Stimulated activated memory B cell treated with anti-CD40 and anti-IgM and Interleukin-4, amounts not matched to agents 10 μg/mL and 1 μg/mL and 100 μg/mL, for 72 hours (primary cell): ENCODE measurements around the gene HS6ST1.

Experiments used
- ATAC-seq: fragments of 150-1000 bp; cut with Tn5 transposase; 2 replicates; pipeline ENCODE4 v1.10.0; 2021
- H3K27ac Mint-ChIP-seq: one replicate; pipeline ENCODE4 v1.8.0; 2022; ENCODE audit warnings: mild to moderate bottlenecking, mixed read lengths
- H3K27me3 Mint-ChIP-seq: one replicate; pipeline ENCODE4 v1.8.0; 2022; ENCODE audit warnings: mixed read lengths
- H3K36me3 Mint-ChIP-seq: one replicate; pipeline ENCODE4 v1.8.0; 2022; ENCODE audit warnings: mixed read lengths
- H3K4me1 Mint-ChIP-seq: one replicate; pipeline ENCODE4 v1.8.0; 2022; ENCODE audit warnings: mixed read lengths
- H3K4me3 Mint-ChIP-seq: one replicate; pipeline ENCODE4 v1.8.0; 2022; ENCODE audit warnings: mild to moderate bottlenecking, moderate library complexity, mixed read lengths
- H3K9me3 Mint-ChIP-seq: one replicate; pipeline ENCODE4 v1.8.0; 2022; ENCODE audit warnings: mixed read lengths

Gene HS6ST1

DNA sequence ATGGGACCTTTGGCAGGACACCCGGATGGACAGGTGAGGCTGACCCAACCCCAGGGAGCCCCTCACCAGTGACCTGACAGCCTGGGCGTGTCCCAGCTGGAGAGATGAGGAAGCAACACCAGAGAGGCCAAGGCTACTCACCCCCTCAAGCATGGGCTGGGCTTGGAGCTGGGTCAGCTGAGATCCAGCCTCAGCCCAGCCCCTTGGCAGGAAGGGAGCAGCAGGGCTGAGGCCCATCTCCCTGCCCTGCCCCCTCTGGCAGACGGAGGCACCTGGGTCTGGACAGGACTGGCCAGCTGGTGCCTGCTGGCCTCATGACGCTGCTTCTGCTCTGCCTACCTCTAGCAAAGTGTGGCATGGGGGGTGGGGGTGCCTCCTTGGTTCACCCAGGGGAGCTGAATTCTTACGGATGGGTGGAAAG lies 37.8 kb downstream of the HS6ST1 start:
- no peaks in the 10 kb centered on the region for H3K27me3 Mint-ChIP-seq
- no peak overlapping the region for H3K27ac Mint-ChIP-seq
- peaks cover 27% of the 10 kb centered on the region for H3K4me1 Mint-ChIP-seq
- peaks cover 19% of the 10 kb centered on the region for H3K36me3 Mint-ChIP-seq
- H3K4me3 Mint-ChIP-seq: no peak overlapping the region
- no peaks in the 10 kb centered on the region for H3K9me3 Mint-ChIP-seq
- ATAC-seq: no peak

DNA sequence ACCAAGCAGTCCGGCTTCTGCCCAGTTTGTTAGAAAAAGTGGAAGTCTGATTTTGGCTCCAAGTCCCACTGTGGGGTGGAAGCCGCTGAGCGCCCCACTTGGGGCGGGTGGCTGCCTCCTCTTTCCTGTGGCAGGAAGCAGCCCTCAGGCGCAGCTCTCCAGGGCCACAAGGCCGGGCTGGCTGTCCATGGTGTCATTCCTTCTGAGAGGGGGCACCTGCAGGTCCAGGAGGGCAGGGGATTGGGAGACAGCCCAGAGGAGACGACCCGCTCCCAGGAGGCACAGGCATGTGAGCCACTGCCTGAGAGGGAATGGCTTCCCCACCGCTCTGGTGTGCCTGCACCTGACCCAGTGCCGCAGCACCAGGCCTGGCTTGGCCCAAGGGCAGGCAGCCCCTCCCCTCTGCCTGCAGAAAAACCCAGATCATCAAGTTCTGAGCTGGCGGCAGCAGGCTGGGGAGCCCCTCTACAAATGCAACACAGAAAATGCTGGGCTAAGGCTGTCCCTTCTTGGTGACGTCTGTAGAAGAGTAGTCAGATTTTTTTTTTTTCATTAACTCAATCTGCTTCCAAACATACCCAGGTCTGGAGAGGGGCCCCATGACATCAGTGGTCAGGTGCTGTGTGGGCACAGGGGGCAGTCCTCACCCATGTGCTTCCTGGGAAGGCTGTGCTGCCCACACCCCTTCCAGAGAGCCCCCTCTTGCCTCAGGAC lies 38.4 kb downstream of the HS6ST1 start:
- Mint-ChIP-seq H3K27ac (peak overlapping the region; percentile 53), H3K4me1 (peaks cover 27% of the 10 kb centered on the region), H3K36me3 (peaks cover 25% of the 10 kb centered on the region), H3K27me3 (no peaks in the 10 kb centered on the region), H3K9me3 (peaks cover 2% of the 10 kb centered on the region), H3K4me3 (no peak overlapping the region)
- peak; percentile 25 for ATAC-seq

DNA sequence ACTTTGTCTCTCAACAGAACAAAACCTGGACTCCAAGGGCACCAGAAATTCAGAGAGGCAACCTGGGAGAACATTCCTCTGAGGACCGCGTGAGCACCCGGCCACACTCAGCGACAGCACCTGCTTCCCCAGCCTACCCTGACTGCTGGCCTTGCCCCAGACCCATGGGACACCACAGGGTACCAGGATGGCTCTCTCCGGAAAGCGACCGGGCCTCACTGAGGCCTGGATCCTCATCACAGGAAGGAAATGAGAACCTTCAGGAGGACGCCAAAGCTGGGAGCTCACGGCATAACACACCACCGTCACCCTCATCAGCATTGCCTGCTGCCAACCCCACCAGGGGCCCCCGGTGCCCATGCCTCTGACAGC lies 38.9 kb downstream of the HS6ST1 start:
- Mint-ChIP-seq H3K27me3 (no peaks in the 10 kb centered on the region), H3K27ac (peak overlapping the region; percentile 53), H3K9me3 (peaks cover 6% of the 10 kb centered on the region), H3K4me1 (peaks cover 27% of the 10 kb centered on the region), H3K36me3 (peaks cover 31% of the 10 kb centered on the region), H3K4me3 (no peak overlapping the region)
- no peak for ATAC-seq

DNA sequence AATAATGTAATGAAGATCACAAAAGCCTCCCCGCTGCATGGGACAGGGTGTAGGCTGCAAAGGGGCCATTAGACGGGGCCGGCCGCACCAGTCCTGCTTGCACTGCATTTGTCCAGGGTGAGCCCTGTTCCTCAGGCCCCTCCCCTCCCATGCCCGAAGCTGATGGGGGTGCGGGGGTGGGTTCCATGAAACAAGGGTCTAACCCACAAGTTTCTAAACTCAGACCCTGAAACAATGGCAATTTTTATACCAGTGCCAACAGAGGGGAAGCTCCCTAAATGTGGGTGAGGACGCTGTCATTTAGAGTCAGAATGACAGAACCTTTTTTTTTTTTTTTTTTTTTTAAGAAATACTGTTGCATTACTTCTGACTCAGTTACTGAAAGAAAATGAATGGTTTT lies 39.7 kb downstream of the HS6ST1 start:
- Mint-ChIP-seq H3K27ac (no peak overlapping the region), H3K36me3 (peaks cover 38% of the 10 kb centered on the region), H3K9me3 (peaks cover 11% of the 10 kb centered on the region), H3K27me3 (no peaks in the 10 kb centered on the region), H3K4me3 (no peak overlapping the region), H3K4me1 (peaks cover 27% of the 10 kb centered on the region)
- no peak for ATAC-seq

DNA sequence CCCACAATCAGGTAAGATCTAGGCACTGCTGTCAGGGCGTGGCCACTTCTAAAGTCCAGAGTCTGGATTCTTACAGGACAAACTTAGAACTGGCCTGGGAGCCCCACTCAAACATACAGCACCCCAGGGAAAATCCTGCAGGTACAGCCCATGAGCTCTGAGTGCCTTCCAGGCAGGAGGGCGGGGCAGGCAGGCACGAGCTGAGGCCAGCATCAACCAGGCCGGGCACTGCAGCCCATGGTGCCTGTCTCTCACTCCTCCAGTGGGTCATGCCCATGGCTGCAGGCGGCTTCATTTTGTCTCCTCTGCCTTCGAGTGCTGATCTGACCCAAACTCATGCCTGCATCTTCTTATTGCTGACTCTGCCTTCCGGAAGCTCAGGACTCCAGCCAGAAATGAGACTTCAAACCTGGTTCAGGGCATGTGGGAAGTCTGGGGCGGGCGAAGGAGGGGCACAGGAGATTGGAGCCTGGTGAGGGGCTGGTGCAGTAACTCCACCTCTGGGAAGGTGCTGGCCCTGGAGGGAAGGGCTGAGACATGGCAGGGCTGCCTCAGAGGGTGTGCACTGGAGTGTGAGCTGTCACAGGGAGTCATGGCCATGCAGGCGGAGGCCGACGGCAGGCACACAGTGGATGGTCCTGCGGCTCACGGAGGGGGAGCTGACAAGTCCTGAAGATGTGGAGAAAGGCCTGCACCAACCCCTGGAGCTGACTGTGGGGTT lies 40.5 kb downstream of the HS6ST1 start:
- peaks cover 13% of the 10 kb centered on the region for H3K9me3 Mint-ChIP-seq
- H3K36me3 Mint-ChIP-seq: peaks cover 46% of the 10 kb centered on the region
- H3K27me3 Mint-ChIP-seq: no peaks in the 10 kb centered on the region
- H3K4me1 Mint-ChIP-seq: peaks cover 22% of the 10 kb centered on the region
- ATAC-seq: no peak
- no peak overlapping the region for H3K4me3 Mint-ChIP-seq
- no peak overlapping the region for H3K27ac Mint-ChIP-seq

DNA sequence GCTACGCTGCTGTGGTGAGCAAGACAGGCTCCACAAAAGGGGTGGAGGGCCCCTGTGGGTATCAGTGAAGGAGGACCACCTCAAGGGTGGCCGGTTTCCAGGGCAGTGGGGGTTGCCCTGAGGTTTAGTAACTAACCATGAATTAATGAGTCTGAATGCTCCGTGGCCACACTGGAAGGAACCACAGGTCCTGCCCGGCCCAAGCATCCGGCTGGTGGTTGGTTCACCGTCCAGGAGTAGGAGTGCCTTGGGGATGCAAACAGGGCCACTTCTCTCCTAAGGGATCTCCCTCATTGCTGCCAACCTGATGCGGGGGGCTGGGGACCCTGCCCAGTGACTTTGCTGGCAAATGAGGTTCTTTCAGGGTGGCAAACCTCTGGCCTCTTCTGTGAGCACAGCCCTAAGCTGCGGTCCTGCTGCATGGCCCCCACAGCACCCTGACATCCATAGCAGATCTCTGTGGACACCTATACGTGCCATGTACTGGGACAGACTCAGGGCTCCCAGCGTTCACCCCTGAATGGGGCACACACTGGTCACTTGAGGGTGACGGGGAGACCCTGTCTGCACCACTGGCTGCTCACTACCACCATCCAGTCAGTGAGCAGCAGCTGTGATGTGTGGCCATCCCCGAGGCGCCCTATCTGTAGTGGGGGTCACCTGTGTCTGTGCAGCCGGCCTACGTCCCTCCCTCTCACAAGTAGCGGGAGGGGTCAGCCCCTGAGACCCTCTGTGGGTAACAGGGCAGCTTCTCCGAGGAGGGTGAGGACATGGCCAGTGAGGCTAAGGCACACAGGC lies 41.6 kb downstream of the HS6ST1 start:
- ATAC-seq: no peak
- peaks cover 19% of the 10 kb centered on the region for H3K4me1 Mint-ChIP-seq
- H3K27ac Mint-ChIP-seq: no peak overlapping the region
- H3K4me3 Mint-ChIP-seq: no peak overlapping the region
- peaks cover 13% of the 10 kb centered on the region for H3K9me3 Mint-ChIP-seq
- no peaks in the 10 kb centered on the region for H3K27me3 Mint-ChIP-seq
- H3K36me3 Mint-ChIP-seq: peaks cover 46% of the 10 kb centered on the region

DNA sequence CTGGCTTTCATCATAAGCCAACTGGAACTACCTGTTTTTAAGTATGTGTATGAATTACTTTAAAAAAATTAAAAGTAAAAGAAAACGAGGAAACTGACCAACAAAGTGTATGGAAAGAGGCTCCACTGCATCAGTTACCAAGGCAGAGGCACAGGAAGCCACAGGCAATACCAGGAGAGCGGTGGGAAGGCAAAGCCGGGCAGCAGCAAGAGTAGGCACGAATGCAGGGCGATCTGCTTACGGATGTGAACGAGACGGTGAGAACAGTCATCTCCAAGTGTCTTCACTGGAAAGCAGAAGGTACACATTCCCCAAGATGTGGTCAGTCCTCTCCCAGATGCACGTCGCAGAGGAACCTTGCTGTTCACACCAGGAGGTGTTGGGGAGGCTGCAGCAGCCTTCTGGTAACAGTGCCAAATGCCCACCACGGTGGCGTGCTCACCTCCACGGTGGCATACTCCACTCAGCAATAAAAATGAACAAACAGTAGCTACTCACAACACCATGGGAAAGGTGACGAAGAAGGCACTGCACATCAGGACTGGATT lies 43.1 kb downstream of the HS6ST1 start:
- peaks cover 13% of the 10 kb centered on the region for H3K9me3 Mint-ChIP-seq
- no peak for ATAC-seq
- no peaks in the 10 kb centered on the region for H3K27me3 Mint-ChIP-seq
- peaks cover 5% of the 10 kb centered on the region for H3K4me1 Mint-ChIP-seq
- H3K27ac Mint-ChIP-seq: no peak overlapping the region
- H3K4me3 Mint-ChIP-seq: no peak overlapping the region
- H3K36me3 Mint-ChIP-seq: peaks cover 46% of the 10 kb centered on the region

DNA sequence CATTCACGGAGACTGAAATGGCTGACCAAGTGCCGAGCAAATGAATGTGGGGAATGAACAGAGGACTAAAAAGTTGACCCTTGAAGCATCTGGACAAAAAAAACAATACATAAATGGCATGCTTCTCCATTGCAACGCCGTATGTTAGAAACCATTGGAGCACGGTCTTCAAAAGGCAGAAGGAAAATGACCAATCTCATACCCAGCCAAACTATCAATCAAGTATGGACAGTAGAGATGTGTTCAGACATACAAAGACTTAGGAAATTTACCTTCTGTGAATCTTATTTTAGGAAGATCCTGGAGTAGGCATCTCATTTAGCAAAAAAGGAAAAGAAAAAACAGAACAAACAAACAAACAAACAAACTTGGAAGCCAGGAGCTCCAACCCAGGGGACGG lies 44.5 kb downstream of the HS6ST1 start:
- Mint-ChIP-seq H3K4me3 (no peak overlapping the region), H3K36me3 (peaks cover 46% of the 10 kb centered on the region), H3K27me3 (no peaks in the 10 kb centered on the region), H3K9me3 (peaks cover 13% of the 10 kb centered on the region), H3K4me1 (no peaks in the 10 kb centered on the region), H3K27ac (no peak overlapping the region)
- no peak for ATAC-seq

DNA sequence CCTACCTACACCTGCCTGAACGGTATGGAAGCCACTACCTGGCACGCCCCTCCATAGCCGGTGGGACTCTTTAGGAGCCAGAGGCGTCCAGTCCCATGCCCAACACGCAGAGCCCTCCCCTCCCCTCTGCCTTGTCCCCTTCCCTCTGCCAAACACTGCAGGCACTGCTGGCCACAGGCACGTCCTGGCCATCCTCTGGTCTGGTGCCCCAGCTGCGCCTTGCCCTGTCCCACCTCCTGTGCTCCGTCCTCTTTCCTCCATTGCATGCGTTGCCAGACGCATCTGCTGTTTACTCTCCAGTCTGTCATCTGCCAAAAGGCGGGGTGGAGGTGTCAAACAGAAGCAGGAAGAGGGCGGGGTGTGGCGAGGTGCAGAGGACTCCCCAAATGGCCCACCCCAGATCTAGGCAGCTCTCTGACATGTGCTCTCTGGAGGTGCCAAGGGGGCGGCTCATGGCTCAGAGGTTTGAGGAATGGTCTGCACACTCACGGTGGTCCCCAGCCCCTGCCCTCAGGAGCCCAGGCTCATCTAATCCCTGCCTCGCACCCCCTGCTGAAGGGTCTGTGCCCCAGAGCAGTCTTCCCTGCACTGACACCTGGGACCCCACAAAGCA lies 45.1 kb downstream of the HS6ST1 start:
- no peak overlapping the region for H3K4me3 Mint-ChIP-seq
- no peaks in the 10 kb centered on the region for H3K27me3 Mint-ChIP-seq
- H3K4me1 Mint-ChIP-seq: no peaks in the 10 kb centered on the region
- no peak overlapping the region for H3K27ac Mint-ChIP-seq
- peaks cover 46% of the 10 kb centered on the region for H3K36me3 Mint-ChIP-seq
- no peak for ATAC-seq
- H3K9me3 Mint-ChIP-seq: peaks cover 13% of the 10 kb centered on the region

DNA sequence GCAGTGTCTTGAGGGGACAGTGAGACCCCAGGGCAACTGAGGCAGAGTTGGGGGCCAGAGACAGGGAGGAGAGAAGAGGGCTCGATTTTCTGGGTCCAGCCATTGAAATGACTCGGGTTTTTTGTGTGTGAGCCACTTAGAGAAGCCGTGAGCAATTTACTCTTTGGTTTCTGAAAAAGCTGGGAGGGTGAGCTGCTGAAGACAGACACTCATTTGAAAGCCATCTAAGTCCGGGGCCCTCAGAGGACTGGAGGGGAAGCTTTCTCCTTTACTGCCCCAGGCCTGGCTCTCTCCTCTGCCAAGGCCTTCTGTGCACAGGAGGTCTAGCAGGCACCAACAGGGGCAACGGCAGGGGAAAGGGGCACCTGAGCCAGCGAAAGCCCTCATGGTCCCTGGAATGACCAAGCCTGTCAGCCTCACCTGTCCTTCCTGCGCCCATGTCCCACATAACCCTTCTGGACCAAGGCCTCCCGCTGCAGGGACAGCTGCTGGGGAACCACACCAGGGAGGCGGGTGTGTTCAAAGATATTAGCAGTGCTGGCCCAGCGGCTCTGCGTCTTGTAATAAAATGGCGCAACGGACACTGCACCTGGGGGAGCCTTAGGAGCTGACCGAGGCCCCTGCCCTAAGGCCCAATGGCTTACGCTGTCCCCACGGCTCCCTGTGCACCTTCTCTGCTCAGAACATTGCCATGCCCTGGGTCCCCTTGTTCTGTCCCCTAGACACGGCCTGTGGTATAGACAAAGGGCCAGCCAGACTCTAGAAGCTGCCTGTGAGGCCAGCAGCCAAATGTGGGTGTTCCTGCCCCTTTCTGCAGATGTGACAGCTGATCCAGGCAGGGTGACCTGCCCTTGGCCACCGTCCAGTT lies 45.8 kb downstream of the HS6ST1 start:
- no peak overlapping the region for H3K4me3 Mint-ChIP-seq
- no peaks in the 10 kb centered on the region for H3K4me1 Mint-ChIP-seq
- no peak for ATAC-seq
- H3K9me3 Mint-ChIP-seq: peaks cover 13% of the 10 kb centered on the region
- H3K36me3 Mint-ChIP-seq: peaks cover 41% of the 10 kb centered on the region
- H3K27me3 Mint-ChIP-seq: no peaks in the 10 kb centered on the region
- no peak overlapping the region for H3K27ac Mint-ChIP-seq

DNA sequence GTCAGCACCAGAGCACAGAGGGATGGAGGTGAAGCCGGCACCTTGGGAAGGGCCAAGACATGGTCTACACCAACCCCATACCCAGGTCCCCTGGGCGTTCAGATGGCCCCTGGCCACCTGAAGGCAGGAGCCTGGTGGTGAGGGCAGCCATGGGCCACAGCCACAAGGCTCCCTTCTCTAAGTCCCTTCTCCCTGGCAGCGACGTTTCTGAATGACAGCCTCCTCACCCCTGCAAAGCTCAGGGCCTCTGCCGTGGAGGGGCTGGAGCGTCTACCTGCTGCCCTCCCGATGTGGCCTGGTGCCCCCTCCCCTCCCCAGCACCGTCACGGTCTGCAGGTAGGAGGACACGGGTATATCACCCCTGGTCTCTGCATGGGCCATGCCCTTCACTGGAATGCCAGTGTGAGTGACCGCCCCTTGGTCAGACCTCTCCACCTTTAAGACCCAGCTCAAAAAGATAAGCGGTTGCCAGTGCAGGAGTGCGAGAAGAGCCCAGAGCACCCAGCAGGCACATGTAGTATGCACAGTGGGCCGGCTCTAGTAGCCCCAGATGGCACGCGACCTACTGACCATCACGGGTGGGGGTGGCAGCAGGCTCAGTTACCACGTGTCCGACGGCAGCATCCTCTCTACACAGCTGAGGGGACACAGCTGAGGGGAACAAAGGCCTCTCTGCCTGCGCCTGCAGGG lies 46.6 kb downstream of the HS6ST1 start:
- Mint-ChIP-seq H3K4me1 (no peaks in the 10 kb centered on the region), H3K27ac (no peak overlapping the region), H3K27me3 (no peaks in the 10 kb centered on the region), H3K9me3 (peaks cover 13% of the 10 kb centered on the region), H3K36me3 (peaks cover 38% of the 10 kb centered on the region), H3K4me3 (no peak overlapping the region)
- ATAC-seq: no peak

DNA sequence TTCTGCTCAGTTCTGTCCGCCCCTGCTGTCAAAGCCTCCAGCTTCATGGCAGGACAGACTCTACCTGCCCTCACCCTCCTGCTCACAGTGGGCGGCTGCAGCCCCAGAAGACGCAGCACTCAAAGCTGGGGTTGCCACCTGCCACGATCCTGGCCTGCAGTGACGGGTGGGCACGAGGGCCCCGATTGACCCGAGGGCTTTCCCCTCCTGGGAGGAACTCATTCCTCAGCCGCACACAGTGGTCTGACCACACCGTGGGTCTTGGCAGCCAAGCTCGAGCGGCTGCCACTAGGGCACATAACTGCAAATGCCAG lies 47.1 kb downstream of the HS6ST1 start:
- no peak overlapping the region for H3K27ac Mint-ChIP-seq
- no peak for ATAC-seq
- H3K9me3 Mint-ChIP-seq: peaks cover 13% of the 10 kb centered on the region
- H3K27me3 Mint-ChIP-seq: no peaks in the 10 kb centered on the region
- H3K36me3 Mint-ChIP-seq: peaks cover 33% of the 10 kb centered on the region
- no peaks in the 10 kb centered on the region for H3K4me1 Mint-ChIP-seq
- no peak overlapping the region for H3K4me3 Mint-ChIP-seq

DNA sequence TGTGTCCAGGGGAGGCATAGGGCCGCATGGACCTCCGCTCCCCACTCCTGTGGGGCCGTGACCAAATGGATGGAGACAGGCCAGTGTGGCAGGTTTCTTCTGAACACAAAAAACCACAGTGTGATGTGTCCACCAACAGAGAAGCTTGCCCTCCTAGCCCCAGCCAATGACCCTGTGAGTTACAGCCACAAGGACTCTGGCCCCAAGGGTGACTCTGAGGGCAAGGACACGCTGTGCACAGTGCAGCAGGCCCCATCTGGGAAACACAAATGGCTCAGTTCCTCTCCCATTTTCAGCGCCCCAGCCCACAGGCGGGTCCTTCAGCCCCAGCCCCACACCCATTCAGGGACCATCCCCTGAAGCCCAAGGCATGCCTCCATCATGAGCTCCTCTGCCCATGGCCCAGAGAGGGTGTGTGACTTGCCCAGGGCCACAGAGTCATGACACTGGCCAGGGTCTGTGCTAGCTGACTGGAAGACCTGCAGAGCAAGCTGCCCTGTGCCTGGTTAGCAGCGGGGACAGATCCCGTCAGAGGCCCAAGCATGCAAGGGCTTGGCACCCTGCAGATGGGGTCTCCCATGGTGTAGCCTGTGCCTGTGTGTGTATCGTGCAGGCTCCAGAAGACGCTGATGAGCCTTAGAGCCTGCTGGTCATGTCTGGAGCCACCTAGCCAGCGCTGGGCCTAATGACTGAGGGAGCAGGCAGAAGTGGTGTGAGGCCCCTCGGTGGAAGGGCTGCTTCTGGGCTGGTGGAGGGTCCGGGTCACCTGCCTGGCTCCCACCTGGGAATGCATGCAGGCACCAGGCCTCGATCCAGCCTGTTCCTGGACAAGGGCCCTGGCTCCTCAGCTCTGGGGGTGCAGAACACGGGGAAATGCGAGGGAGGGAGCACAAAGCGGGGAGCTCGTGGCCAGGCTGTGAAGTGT lies 47.7 kb downstream of the HS6ST1 start:
- H3K27me3 Mint-ChIP-seq: no peaks in the 10 kb centered on the region
- peaks cover 27% of the 10 kb centered on the region for H3K36me3 Mint-ChIP-seq
- H3K4me1 Mint-ChIP-seq: no peaks in the 10 kb centered on the region
- no peak overlapping the region for H3K27ac Mint-ChIP-seq
- no peak for ATAC-seq
- H3K4me3 Mint-ChIP-seq: no peak overlapping the region
- H3K9me3 Mint-ChIP-seq: peaks cover 13% of the 10 kb centered on the region
